Liver (tissue), 9 donors: ENCODE results near the gene EEFSEC. TPM values are rescaled to one million over a fixed set of nuclear protein-coding genes. Genes with fewer than 3 reads are reported as not detected.

Experiments used
- DNase-seq: peaks from one replicate; pipeline ENCODE4 v3.0.0-alpha.2; 2017; ENCODE audit warnings: low spot score
- H3K27ac ChIP-seq, 2 donors: one replicate each; pipeline ENCODE4 v1.7.0; 2013; ENCODE audit warnings: inconsistent platforms in 2 of 2, low read length in 2 of 2, control low read depth in 1 of 2, low read depth in 1 of 2, mild to moderate bottlenecking in 1 of 2
- H3K27me3 ChIP-seq, 4 donors: one replicate each; pipeline versions ENCODE4 v1.6.1 to v1.7.0; 2013; ENCODE audit warnings: low read length in 3 of 4, inconsistent platforms in 1 of 4, mild to moderate bottlenecking in 1 of 4, moderate library complexity in 1 of 4; ENCODE audit not compliant: control insufficient read depth in 4 of 4, insufficient read depth in 4 of 4
- H3K36me3 ChIP-seq, 4 donors: one replicate each; pipeline versions ENCODE4 v1.6.1 to v1.7.0; 2013; ENCODE audit warnings: low read length in 3 of 4, mild to moderate bottlenecking in 3 of 4, low read depth in 1 of 4, moderate library complexity in 1 of 4; ENCODE audit not compliant: control insufficient read depth in 4 of 4, insufficient read depth in 3 of 4
- H3K4me1 ChIP-seq, 4 donors: one replicate each; pipeline versions ENCODE4 v1.6.1 to v1.7.0; 2013; ENCODE audit warnings: low read length in 3 of 4, mild to moderate bottlenecking in 3 of 4, moderate library complexity in 1 of 4; ENCODE audit not compliant: control insufficient read depth in 4 of 4, insufficient read depth in 4 of 4
- H3K4me3 ChIP-seq, 3 donors: one replicate each; pipeline versions ENCODE4 v1.6.1 to v1.7.0; 2013; ENCODE audit warnings: low read length in 3 of 3, control low read depth in 1 of 3, low read depth in 1 of 3, mild to moderate bottlenecking in 1 of 3
- H3K9ac ChIP-seq, 2 donors: one replicate each; pipeline ENCODE4 v1.7.0; 2013; ENCODE audit warnings: low read length in 2 of 2, mild to moderate bottlenecking in 2 of 2, moderate library complexity in 2 of 2, control low read depth in 1 of 2, low read depth in 1 of 2
- H3K9me3 ChIP-seq, 4 donors: one replicate each; pipeline versions ENCODE4 v1.6.1 to v1.7.0; 2013; ENCODE audit warnings: low read length in 3 of 4; ENCODE audit not compliant: control insufficient read depth in 4 of 4
- CTCF ChIP-seq: fragments of 150-350 bp; IDR thresholded peaks from 2 replicates; pipeline ENCODE4 v1.5.1; 2017; ENCODE audit warnings: improper control_type of control experiment, low read depth, low read length; ENCODE audit not compliant: missing input control
- EGR1 ChIP-seq, 2 donors: IDR thresholded peaks; 2 replicates each; pipeline ENCODE4 v1.6.1; 2016 to 2018; ENCODE audit warnings: antibody characterized with exemption in 2 of 2, low read depth in 2 of 2
- FOXA1 ChIP-seq: IDR thresholded peaks from 2 replicates; pipeline ENCODE4 v1.6.1; 2016; ENCODE audit warnings: antibody characterized with exemption
- FOXA2 ChIP-seq: IDR thresholded peaks from 2 replicates; pipeline ENCODE4 v1.6.1; 2016; ENCODE audit warnings: antibody characterized with exemption
- GABPA ChIP-seq, 2 donors: IDR thresholded peaks in 1 of 2; conservative IDR thresholded peaks in 1 of 2; 2 replicates each; pipeline ENCODE4 v1.6.1; 2016; ENCODE audit warnings: antibody characterized with exemption in 2 of 2, mild to moderate bottlenecking in 1 of 2, moderate library complexity in 1 of 2
- HNF4A ChIP-seq, 2 donors: conservative IDR thresholded peaks; 2 replicates each; pipeline ENCODE4 v1.6.1; 2016; ENCODE audit warnings: antibody characterized with exemption in 2 of 2, mild to moderate bottlenecking in 2 of 2
- HNF4G ChIP-seq: IDR thresholded peaks from 2 replicates; pipeline ENCODE4 v1.6.1; 2016; ENCODE audit warnings: antibody characterized with exemption
- JUND ChIP-seq, 2 donors: IDR thresholded peaks; 2 replicates each; pipeline ENCODE4 v1.6.1; 2016; ENCODE audit warnings: antibody characterized with exemption in 2 of 2
- MAX ChIP-seq: IDR thresholded peaks from 2 replicates; pipeline ENCODE4 v1.6.1; 2016; ENCODE audit warnings: antibody characterized with exemption
- NR2F2 ChIP-seq: IDR thresholded peaks from 2 replicates; pipeline ENCODE4 v1.6.1; 2016; ENCODE audit warnings: antibody characterized with exemption
- RAD21 ChIP-seq, 2 donors: IDR thresholded peaks; 2 replicates each; pipeline ENCODE4 v1.6.1; 2016; ENCODE audit warnings: antibody characterized with exemption in 2 of 2, mild to moderate bottlenecking in 2 of 2
- REST ChIP-seq: IDR thresholded peaks from 2 replicates; pipeline ENCODE4 v1.6.1; 2016; ENCODE audit warnings: antibody characterized with exemption, mild to moderate bottlenecking
- RXRA ChIP-seq, 2 donors: IDR thresholded peaks; 2 replicates each; pipeline ENCODE4 v1.6.1; 2017 to 2018; ENCODE audit warnings: antibody characterized with exemption in 2 of 2, mild to moderate bottlenecking in 1 of 2
- SP1 ChIP-seq: IDR thresholded peaks from 2 replicates; pipeline ENCODE4 v1.6.1; 2018; ENCODE audit warnings: antibody characterized with exemption, mild to moderate bottlenecking
- TAF1 ChIP-seq: conservative IDR thresholded peaks from 2 replicates; pipeline ENCODE4 v1.6.1; 2016; ENCODE audit warnings: antibody characterized with exemption, mild to moderate bottlenecking
- YY1 ChIP-seq: IDR thresholded peaks from 2 replicates; pipeline ENCODE4 v1.6.1; 2016; ENCODE audit warnings: antibody characterized with exemption, mild to moderate bottlenecking
- ZBTB33 ChIP-seq: IDR thresholded peaks from 2 replicates; pipeline ENCODE4 v1.6.1; 2016; ENCODE audit warnings: antibody characterized with exemption
- WGBS: extraction: QIAGEN DNeasy Blood & Tissue Kit; methylation state at CpG from one replicate; pipeline ENCODE4 v1.1.7; 2013; 5-methylcytosine and 5-hydroxymethylcytosine counted together
- polyA plus RNA-seq, 2 donors: library from polyadenylated mRNA; stranded (reverse) in 1 of 2; unstranded in 1 of 2; fragments of 200-250 nt in 1 of 2; fragments of >200 nt in 1 of 2; fragmentation: Nextera tagmentation in 1 of 2; extraction: Ambion mirVana in 1 of 2; gene quantifications; one replicate each; pipeline versions ENCODE4 v1.2.1 to v1.2.3, GENCODE V29; 2013 to 2015
- total RNA-seq, 2 donors: library from RNA; depleted of rRNA; stranded (reverse); fragments of >200 nt; gene quantifications; one replicate each; pipeline ENCODE4 v1.2.3, GENCODE V29; 2014
- TF ChIP-seq, protein P1 (sequence below): IDR thresholded peaks from 2 replicates; pipeline ENCODE4 v1.6.1; 2016; ENCODE audit warnings: antibody characterized with exemption
- donor health status: healthy.
- donor health status: healthy.
- donor health status: healthy.
- donor health status: healthy.
- donor health status: healthy.

Gene EEFSEC
- total and polyA plus RNA-seq, 4 donors = 8.4 to 13.1 (median 10.7) TPM

GRCh38 chr3:128452120-128452519 is 298.8 kb downstream of the EEFSEC start:
- Histone ChIP-seq H3K27me3 (peaks cover 0 to 2% (median under 1%) of the 10 kb centered on the region in 4 donors), H3K27ac (no peak overlapping the region), H3K36me3 (no peaks in the 10 kb centered on the region), H3K4me3 (no peak overlapping the region), H3K4me1 (no peaks in the 10 kb centered on the region), H3K9ac (no peak overlapping the region), H3K9me3 (no peaks in the 10 kb centered on the region)
- WGBS = 91% methylated on average over 9 of the region's 9 CpGs
- no peak for DNase-seq
- no peak for TF ChIP-seq MAX

GRCh38 chr3:128452678-128453275 is 299.5 kb downstream of the EEFSEC start:
- Histone ChIP-seq H3K27ac (no peak overlapping the region), H3K4me3 (no peak overlapping the region), H3K36me3 (no peaks in the 10 kb centered on the region), H3K27me3 (peaks cover 0 to 2% (median under 1%) of the 10 kb centered on the region in 4 donors), H3K9ac (no peak overlapping the region), H3K9me3 (no peaks in the 10 kb centered on the region), H3K4me1 (no peaks in the 10 kb centered on the region)
- DNase-seq = no peak
- 68% methylated on average over 21 of the region's 21 CpGs for WGBS
- no peak for TF ChIP-seq EGR1 (IDR thresholded peaks at IDR 0.05; ENCODE audit: low read depth in 2 of 2)
- TF ChIP-seq ZBTB33 = no peak
- no peak for TF ChIP-seq RXRA (IDR thresholded peaks at IDR 0.05)
- no peak for TF ChIP-seq RAD21 (IDR thresholded peaks at IDR 0.05)
- no peak for TF ChIP-seq JUND (IDR thresholded peaks at IDR 0.05)
- TF ChIP-seq, protein P1, sequence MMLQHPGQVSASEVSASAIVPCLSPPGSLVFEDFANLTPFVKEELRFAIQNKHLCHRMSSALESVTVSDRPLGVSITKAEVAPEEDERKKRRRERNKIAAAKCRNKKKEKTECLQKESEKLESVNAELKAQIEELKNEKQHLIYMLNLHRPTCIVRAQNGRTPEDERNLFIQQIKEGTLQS = no peak
- no peak for TF ChIP-seq SP1
- no peak for TF ChIP-seq NR2F2
- no peak for TF ChIP-seq HNF4A (conservative IDR thresholded peaks at IDR 0.05)
- no peak for TF ChIP-seq HNF4G
- TF ChIP-seq FOXA1 = no peak
- no peak for TF ChIP-seq CTCF
- no peak for TF ChIP-seq REST
- TF ChIP-seq GABPA (IDR thresholded peaks at IDR 0.05 in 1 of 2, conservative IDR thresholded peaks at IDR 0.05 in 1 of 2) = no peak
- TF ChIP-seq FOXA2 = no peak
- TF ChIP-seq MAX = no peak
- no peak for TF ChIP-seq TAF1
- no peak for TF ChIP-seq YY1
